ENCODE results near the gene GNA12. TPM values are rescaled to one million over a fixed set of nuclear protein-coding genes. Genes with fewer than 3 reads are reported as not detected.
A peak's percentile ranks its signal among the peaks of the same experiment; 100 is the strongest.

GNA12 gene
- total RNA-seq, 1 donor from 2014 or later, result 54.6 TPM

- no peaks in the 10 kb centered on the region for H3K27me3 Mint-ChIP-seq
- no peak for TF ChIP-seq CTCF (IDR thresholded peaks at IDR 0.05)
- peaks cover 75% of the 10 kb centered on the region for H3K4me1 Mint-ChIP-seq
- DNase-seq (no peak), ATAC-seq (ENCODE audit: low read depth) (no peak)
- POLR2A ChIA-PET, result interaction anchor here (1.0 to 1.8 kb wide), 2 partner anchors 118 to 132 kb away, joined by 3 to 8 read pairs; no protein-coding TSS in a partner anchor
- peaks cover 32% of the 10 kb centered on the region for H3K36me3 Mint-ChIP-seq (ENCODE audit: low read depth)
- peak overlapping the region; percentile 91 for H3K27ac Mint-ChIP-seq
- intact Hi-C loops (cut with micrococcal nuclease), result loop anchor here (1.0 to 5.0 kb wide), 4 partner anchors 9 to 440 kb away; partner anchors contain the start of gene CHST12
- CTCF ChIA-PET, result no interaction called here
- peaks cover 4% of the 10 kb centered on the region for H3K9me3 Mint-ChIP-seq
- H3K4me3 Mint-ChIP-seq, result peak overlapping the region; percentile 85
Observed at GRCh38 chr7:2841907-2842306, 2.2 kb downstream of the GNA12 start.

- CTCF ChIA-PET, result interaction anchor here (0.9 kb wide), 1 partner anchor 20 kb away, joined by 3 read pairs; no protein-coding TSS in a partner anchor
- TF ChIP-seq CTCF (IDR thresholded peaks at IDR 0.05), result no peak
- intact Hi-C loops (cut with micrococcal nuclease), result loop anchor here (5.0 kb wide), 3 partner anchors 103 to 438 kb away; partner anchors contain the start of gene CHST12
Observed at GRCh38 chr7:2840458-2840857, 3.6 kb downstream of the GNA12 start.

GRCh38 chr7:2838873-2839578 is 5.1 kb downstream of the GNA12 start:
- peak overlapping the region; percentile 91 for H3K27ac Mint-ChIP-seq
- ATAC-seq (ENCODE audit: low read depth), result peak; percentile 91
- CTCF ChIA-PET, result no interaction called here
- peaks cover 79% of the 10 kb centered on the region for H3K4me1 Mint-ChIP-seq
- POLR2A ChIA-PET, result interaction anchor here (0.6 to 2.4 kb wide), 3 partner anchors 46 to 205 kb away, joined by 3 to 9 read pairs (median 7); no protein-coding TSS in a partner anchor
- TF ChIP-seq CTCF (IDR thresholded peaks at IDR 0.05), result no peak
- H3K27me3 Mint-ChIP-seq, result no peaks in the 10 kb centered on the region
- no peak for DNase-seq
- peak overlapping the region; percentile 44 for H3K4me3 Mint-ChIP-seq
- peaks cover 4% of the 10 kb centered on the region for H3K9me3 Mint-ChIP-seq
- intact Hi-C loops (cut with micrococcal nuclease), result loop anchor here (1.0 kb wide), 2 partner anchors 17 to 66 kb away; no protein-coding TSS in a partner anchor
- peaks cover 55% of the 10 kb centered on the region for H3K36me3 Mint-ChIP-seq (ENCODE audit: low read depth)

More at GRCh38 chr7:2840458-2840857, 3.6 kb downstream of the GNA12 start:
- H3K36me3 Mint-ChIP-seq (ENCODE audit: low read depth), result peaks cover 41% of the 10 kb centered on the region
- peak overlapping the region; percentile 91 for H3K27ac Mint-ChIP-seq
- no peak for ATAC-seq (ENCODE audit: low read depth)
- no peak for DNase-seq
- POLR2A ChIA-PET, result interaction anchor here (0.6 to 1.0 kb wide), 2 partner anchors 16 to 48 kb away, joined by 3 read pairs; no protein-coding TSS in a partner anchor
- H3K4me3 Mint-ChIP-seq, result peak overlapping the region; percentile 48
- H3K27me3 Mint-ChIP-seq, result no peaks in the 10 kb centered on the region
- H3K9me3 Mint-ChIP-seq, result peaks cover 4% of the 10 kb centered on the region
- H3K4me1 Mint-ChIP-seq, result peaks cover 84% of the 10 kb centered on the region

GRCh38 chr7:2838451-2838850 is 5.7 kb downstream of the GNA12 start:
- Mint-ChIP-seq H3K4me1 (peaks cover 82% of the 10 kb centered on the region), H3K36me3 (ENCODE audit: low read depth) (peaks cover 58% of the 10 kb centered on the region)

More at GRCh38 chr7:2838451-2838850, 5.7 kb downstream of the GNA12 start:
- no peak for ATAC-seq (ENCODE audit: low read depth)
- no peak for TF ChIP-seq CTCF (IDR thresholded peaks at IDR 0.05)
- H3K4me3 Mint-ChIP-seq, result no peak overlapping the region
- ChIA-PET POLR2A (interaction anchor here (0.6 to 2.4 kb wide), 2 partner anchors 81 to 1326 kb away, joined by 3 to 9 read pairs; no protein-coding TSS in a partner anchor), CTCF (no interaction called here)
- intact Hi-C loops (cut with micrococcal nuclease), result no loop called here
- H3K27me3 Mint-ChIP-seq, result no peaks in the 10 kb centered on the region
- no peak for DNase-seq
- peak overlapping the region; percentile 91 for H3K27ac Mint-ChIP-seq
- H3K9me3 Mint-ChIP-seq, result peaks cover 4% of the 10 kb centered on the region

Data from activated B cell treated with CpG ODN at 0.5 μM for 24 hours (primary cell).